Measurements from ENCODE around the gene NOL9.

DNA sequence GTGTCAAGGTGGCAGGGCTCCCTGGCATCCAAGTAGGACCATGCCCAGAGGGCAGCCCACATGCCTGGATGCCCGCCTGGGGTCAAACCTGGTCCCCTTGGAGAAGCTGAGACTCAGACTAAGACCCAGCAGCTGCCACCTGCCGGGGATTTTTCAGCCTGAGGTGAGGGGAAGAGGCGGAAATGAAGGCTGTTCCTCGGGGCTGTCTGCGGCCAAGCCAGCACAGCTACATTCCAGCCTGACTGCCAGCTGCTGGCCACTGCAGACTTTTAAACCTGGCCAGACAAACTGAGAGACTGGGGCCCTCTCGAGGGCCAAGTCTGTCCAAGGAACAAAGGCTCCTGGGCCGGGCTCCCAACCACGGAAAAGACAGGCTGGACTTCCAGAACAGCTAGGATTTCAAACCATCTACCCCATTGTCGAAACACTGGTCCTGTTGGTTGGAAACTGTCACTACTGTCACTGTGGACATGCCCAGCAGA lies 41.0 kb downstream of the NOL9 start:
- TF ChIP-seq, protein P1, sequence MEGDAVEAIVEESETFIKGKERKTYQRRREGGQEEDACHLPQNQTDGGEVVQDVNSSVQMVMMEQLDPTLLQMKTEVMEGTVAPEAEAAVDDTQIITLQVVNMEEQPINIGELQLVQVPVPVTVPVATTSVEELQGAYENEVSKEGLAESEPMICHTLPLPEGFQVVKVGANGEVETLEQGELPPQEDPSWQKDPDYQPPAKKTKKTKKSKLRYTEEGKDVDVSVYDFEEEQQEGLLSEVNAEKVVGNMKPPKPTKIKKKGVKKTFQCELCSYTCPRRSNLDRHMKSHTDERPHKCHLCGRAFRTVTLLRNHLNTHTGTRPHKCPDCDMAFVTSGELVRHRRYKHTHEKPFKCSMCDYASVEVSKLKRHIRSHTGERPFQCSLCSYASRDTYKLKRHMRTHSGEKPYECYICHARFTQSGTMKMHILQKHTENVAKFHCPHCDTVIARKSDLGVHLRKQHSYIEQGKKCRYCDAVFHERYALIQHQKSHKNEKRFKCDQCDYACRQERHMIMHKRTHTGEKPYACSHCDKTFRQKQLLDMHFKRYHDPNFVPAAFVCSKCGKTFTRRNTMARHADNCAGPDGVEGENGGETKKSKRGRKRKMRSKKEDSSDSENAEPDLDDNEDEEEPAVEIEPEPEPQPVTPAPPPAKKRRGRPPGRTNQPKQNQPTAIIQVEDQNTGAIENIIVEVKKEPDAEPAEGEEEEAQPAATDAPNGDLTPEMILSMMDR (IDR thresholded peaks at IDR 0.05), result no peak
- no peak for TF ChIP-seq POLR2A (IDR thresholded peaks at IDR 0.05)
- TF ChIP-seq EP300 (IDR thresholded peaks at IDR 0.05), result no peak

Measured in tibial nerve (tissue), 4 donors.